Endodermal cell (in vitro differentiated cells): ENCODE results near the gene ARL5A. TPM values are rescaled to one million over a fixed set of nuclear protein-coding genes. Genes with fewer than 3 reads are reported as not detected.

Experiments
- DNase-seq: peaks from one replicate; pipeline ENCODE4 v3.0.0-alpha.2; 2017
- H3K27ac ChIP-seq: 2 replicates; pipeline ENCODE4 v1.5.1; 2013; ENCODE audit warnings: mild to moderate bottlenecking, low read depth, low read length, moderate library complexity
- H3K27me3 ChIP-seq: 2 replicates; pipeline ENCODE4 v1.6.1; 2013; ENCODE audit warnings: mild to moderate bottlenecking, low read length, moderate library complexity; ENCODE audit not compliant: insufficient read depth, control insufficient read depth, poor library complexity, severe bottlenecking
- H3K36me3 ChIP-seq: 2 replicates; pipeline ENCODE4 v1.7.0; 2013; ENCODE audit warnings: mild to moderate bottlenecking, low read length, moderate library complexity; ENCODE audit not compliant: control insufficient read depth, insufficient read depth
- H3K4me1 ChIP-seq: one replicate; pipeline ENCODE4 v1.7.0; 2013; ENCODE audit warnings: low read length; ENCODE audit not compliant: control insufficient read depth, insufficient read depth
- H3K4me3 ChIP-seq: 2 replicates; pipeline ENCODE4 v1.5.1; 2013; ENCODE audit warnings: mild to moderate bottlenecking, low read length, moderate library complexity
- H3K9ac ChIP-seq: 2 replicates; pipeline ENCODE4 v1.6.1; 2013; ENCODE audit warnings: mild to moderate bottlenecking, low read length, moderate library complexity; ENCODE audit not compliant: poor library complexity, severe bottlenecking; ENCODE audit errors: extremely low read depth
- H3K9me3 ChIP-seq: 2 replicates; pipeline ENCODE4 v1.6.1; 2013; ENCODE audit warnings: mild to moderate bottlenecking, low read length, moderate library complexity; ENCODE audit not compliant: control insufficient read depth
- H3K27ac Mint-ChIP-seq: 2 replicates; pipeline ENCODE4 v1.8.0; 2020; ENCODE audit warnings: mixed read lengths
- H3K27me3 Mint-ChIP-seq: 2 replicates; pipeline ENCODE4 v1.8.0; 2021; ENCODE audit warnings: mild to moderate bottlenecking, mixed read lengths; ENCODE audit not compliant: insufficient read depth
- H3K36me3 Mint-ChIP-seq: 2 replicates; pipeline ENCODE4 v1.8.0; 2020; ENCODE audit warnings: low read depth, mixed read lengths
- H3K4me1 Mint-ChIP-seq: 2 replicates; pipeline ENCODE4 v1.8.0; 2020; ENCODE audit warnings: mixed read lengths
- H3K4me3 Mint-ChIP-seq: 2 replicates; pipeline ENCODE4 v1.8.0; 2020; ENCODE audit warnings: mild to moderate bottlenecking, moderate library complexity, mixed read lengths
- H3K9me3 Mint-ChIP-seq: 2 replicates; pipeline ENCODE4 v1.8.0; 2020; ENCODE audit warnings: mild to moderate bottlenecking, mixed read lengths
- CTCF ChIP-seq: fragments of 200-600 bp; sonication (generic); conservative IDR thresholded peaks from 2 replicates; pipeline ENCODE4 v1.5.0; 2021; ENCODE audit warnings: antibody characterized with exemption, mild to moderate bottlenecking
- WGBS, 2 experiments: methylation state at CpG; one replicate each; pipeline versions ENCODE4 v1.1.5 to v1.1.7; 2013; ENCODE audit warnings: missing lambda C conversion rate in 2 of 2, mixed read lengths in 1 of 2; ENCODE audit not compliant: insufficient coverage in 1 of 2, insufficient read length in 1 of 2; 5-methylcytosine and 5-hydroxymethylcytosine counted together
- total RNA-seq, 2 donors: library from RNA; stranded (reverse); fragmentation: NEBNext Ultra II Directional in 1 of 2; extraction: Animal tissue kit (Norgen Biotek cat#: 25700) in 1 of 2; gene quantifications; 2 replicates in 1 of 2; 3 replicates in 1 of 2; pipeline ENCODE4 v1.2.1, GENCODE V29; 2021

ARL5A gene
- total RNA-seq, 2 donors from 2014 or later: 72.2 to 77.1 TPM

GRCh38 chr2:151842830-151843690, 14.8 kb upstream of the ARL5A start:
- H3K4me1 ChIP-seq: no peaks in the 10 kb centered on the region
- H3K9ac ChIP-seq: no peak overlapping the region
- no peaks in the 10 kb centered on the region for H3K9me3 ChIP-seq
- no peak for TF ChIP-seq CTCF
- H3K9me3 Mint-ChIP-seq: no peaks in the 10 kb centered on the region
- no peak overlapping the region for H3K27ac ChIP-seq
- DNase-seq: no peak
- H3K4me3 ChIP-seq: no peak overlapping the region
- peaks cover 2% of the 10 kb centered on the region for H3K4me1 Mint-ChIP-seq
- H3K27ac Mint-ChIP-seq: no peak overlapping the region
- H3K27me3 Mint-ChIP-seq: no peaks in the 10 kb centered on the region
- no peaks in the 10 kb centered on the region for H3K27me3 ChIP-seq
- H3K36me3 ChIP-seq: no peaks in the 10 kb centered on the region
- 85 to 90% methylated on average over 6 to 8 of the region's 8 CpGs for WGBS, 2 experiments
- H3K36me3 Mint-ChIP-seq: no peaks in the 10 kb centered on the region
- no peak overlapping the region for H3K4me3 Mint-ChIP-seq

- no peaks in the 10 kb centered on the region for H3K27me3 ChIP-seq
- TF ChIP-seq CTCF: no peak
- H3K4me3 ChIP-seq: no peak overlapping the region
- no peaks in the 10 kb centered on the region for H3K9me3 ChIP-seq
- no peak for DNase-seq
- 97 to 100% methylated on average over 1 to 2 of the region's 2 CpGs for WGBS, 2 experiments
- H3K9me3 Mint-ChIP-seq: no peaks in the 10 kb centered on the region
- no peak overlapping the region for H3K9ac ChIP-seq
- H3K27me3 Mint-ChIP-seq: no peaks in the 10 kb centered on the region
- H3K27ac Mint-ChIP-seq: no peak overlapping the region
- no peaks in the 10 kb centered on the region for H3K36me3 Mint-ChIP-seq
- H3K36me3 ChIP-seq: no peaks in the 10 kb centered on the region
- H3K4me1 ChIP-seq: no peaks in the 10 kb centered on the region
- H3K4me3 Mint-ChIP-seq: no peak overlapping the region
- no peak overlapping the region for H3K27ac ChIP-seq
- peaks cover 2% of the 10 kb centered on the region for H3K4me1 Mint-ChIP-seq
Observed at GRCh38 chr2:151841047-151841424, 12.8 kb upstream of the ARL5A start.

- Histone ChIP-seq H3K4me1 (no peaks in the 10 kb centered on the region), H3K4me3 (no peak overlapping the region), H3K27me3 (no peaks in the 10 kb centered on the region), H3K9ac (no peak overlapping the region), H3K27ac (no peak overlapping the region), H3K9me3 (no peaks in the 10 kb centered on the region), H3K36me3 (no peaks in the 10 kb centered on the region)
- no peak overlapping the region for H3K27ac Mint-ChIP-seq
- H3K36me3 Mint-ChIP-seq: no peaks in the 10 kb centered on the region
- no peak overlapping the region for H3K4me3 Mint-ChIP-seq
- H3K4me1 Mint-ChIP-seq: peaks cover 2% of the 10 kb centered on the region
- no peaks in the 10 kb centered on the region for H3K9me3 Mint-ChIP-seq
- H3K27me3 Mint-ChIP-seq: no peaks in the 10 kb centered on the region
- DNase-seq: no peak
- TF ChIP-seq CTCF: no peak
- 91 to 100% methylated on average over 4 to 5 of the region's 5 CpGs for WGBS, 2 experiments
Observed at GRCh38 chr2:151840216-151841046, 12.2 kb upstream of the ARL5A start.
